ENCODE measurements around the gene NDN.
A peak's percentile ranks its signal among the peaks of the same experiment; 100 is the strongest.

The NDN gene

GRCh38 chr15:23647421-23648370, 39.4 kb downstream of the NDN start, which contains the start of gene MAGEL2:
MAGEL2 (minus strand) TSS chr15:23647867; CDS start chr15:23647742, 125 bp downstream.
- H3K36me3 Mint-ChIP-seq: no peaks in the 10 kb centered on the region
- H3K4me3 Mint-ChIP-seq: no peak within 1 kb of the TSS
- no peak for DNase-seq
- CTCF ChIA-PET: no interaction called here
- no peaks in the 10 kb centered on the region for H3K9me3 Mint-ChIP-seq
- no peak within 1 kb of the TSS for H3K27ac Mint-ChIP-seq
- peaks cover 21% of the 10 kb centered on the region for H3K27me3 Mint-ChIP-seq
- no peaks in the 10 kb centered on the region for H3K4me1 Mint-ChIP-seq

- DNase-seq: no peak
- H3K4me3 Mint-ChIP-seq: no peak overlapping the region
- no peaks in the 10 kb centered on the region for H3K36me3 Mint-ChIP-seq
- no peak overlapping the region for H3K27ac Mint-ChIP-seq
- H3K9me3 Mint-ChIP-seq: no peaks in the 10 kb centered on the region
- CTCF ChIA-PET: no interaction called here
- no peaks in the 10 kb centered on the region for H3K4me1 Mint-ChIP-seq
- peaks cover 21% of the 10 kb centered on the region for H3K27me3 Mint-ChIP-seq
These were observed 40.2 kb downstream of the NDN start for GRCh38 chr15:23647001-23647295.

DNA sequence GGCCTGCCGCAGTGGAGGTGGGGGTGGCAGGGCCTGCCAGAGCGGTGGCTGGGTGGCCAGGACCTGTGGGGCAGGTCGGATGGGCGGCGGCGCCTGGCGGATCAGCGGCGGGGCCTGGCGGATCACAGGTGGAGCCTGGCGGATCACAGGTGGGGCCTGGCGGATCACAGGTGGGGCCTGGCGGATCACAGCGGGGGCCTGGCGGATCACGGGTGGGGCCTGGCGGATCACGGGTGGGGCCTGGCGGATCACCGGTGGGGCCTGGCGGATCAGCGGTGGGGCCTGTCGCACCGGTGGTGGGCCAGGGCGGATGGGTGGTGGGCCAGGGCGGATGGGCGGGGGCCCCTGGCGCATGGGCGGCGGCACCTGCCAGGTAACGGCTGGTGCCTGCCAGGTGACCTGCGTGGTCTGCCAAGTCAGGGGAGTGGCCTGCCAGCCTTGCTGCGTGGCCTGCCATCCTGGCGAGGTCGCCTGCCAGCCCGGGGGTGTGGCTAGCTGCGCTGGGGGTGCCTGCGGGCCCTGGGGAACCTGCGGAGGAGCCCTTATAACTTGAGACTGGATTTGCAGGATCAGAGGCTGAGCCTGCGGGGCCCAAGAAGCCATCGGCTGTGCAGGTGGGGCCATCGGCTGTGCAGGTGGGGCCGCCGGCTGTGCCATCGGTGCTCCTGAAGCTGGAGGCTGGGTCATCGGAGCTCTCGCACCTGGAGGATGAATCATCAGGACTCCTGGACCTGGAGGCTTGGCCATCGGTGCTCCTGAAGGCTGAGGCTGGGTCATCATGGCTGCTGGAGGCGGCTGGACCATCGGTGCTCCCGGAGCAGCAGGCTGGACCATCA, 40.7 kb downstream of the NDN start:
- Mint-ChIP-seq H3K4me3 (no peak overlapping the region), H3K27ac (no peak overlapping the region), H3K4me1 (no peaks in the 10 kb centered on the region), H3K36me3 (no peaks in the 10 kb centered on the region), H3K9me3 (no peaks in the 10 kb centered on the region), H3K27me3 (peaks cover 21% of the 10 kb centered on the region)
- DNase-seq: no peak
- CTCF ChIA-PET: no interaction called here

GRCh38 chr15:23645371-23646164, 41.5 kb downstream of the NDN start:
- CTCF ChIA-PET: no interaction called here
- H3K9me3 Mint-ChIP-seq: no peaks in the 10 kb centered on the region
- H3K4me3 Mint-ChIP-seq: no peak overlapping the region
- H3K27ac Mint-ChIP-seq: no peak overlapping the region
- no peaks in the 10 kb centered on the region for H3K36me3 Mint-ChIP-seq
- H3K4me1 Mint-ChIP-seq: no peaks in the 10 kb centered on the region
- H3K27me3 Mint-ChIP-seq: peaks cover 21% of the 10 kb centered on the region
- DNase-seq: no peak

- Mint-ChIP-seq H3K36me3 (no peaks in the 10 kb centered on the region), H3K27ac (no peak overlapping the region), H3K27me3 (peaks cover 21% of the 10 kb centered on the region), H3K9me3 (no peaks in the 10 kb centered on the region), H3K4me3 (no peak overlapping the region), H3K4me1 (no peaks in the 10 kb centered on the region)
- CTCF ChIA-PET: no interaction called here
- no peak for DNase-seq
These were observed 42.3 kb downstream of the NDN start for GRCh38 chr15:23644829-23645228.

- no peaks in the 10 kb centered on the region for H3K4me1 Mint-ChIP-seq
- H3K27ac Mint-ChIP-seq: no peak overlapping the region
- no peaks in the 10 kb centered on the region for H3K36me3 Mint-ChIP-seq
- H3K4me3 Mint-ChIP-seq: no peak overlapping the region
- peak; percentile 57 for DNase-seq
- CTCF ChIA-PET: interaction anchor here (0.7 to 2.3 kb wide), 3 partner anchors 14 to 250 kb away, joined by 3 to 7 read pairs (median 3); no protein-coding TSS in a partner anchor
- H3K9me3 Mint-ChIP-seq: no peaks in the 10 kb centered on the region
- peaks cover 11% of the 10 kb centered on the region for H3K27me3 Mint-ChIP-seq
These were observed 44.6 kb downstream of the NDN start for GRCh38 chr15:23642413-23643044.

Measured in activated naive CD4-positive, alpha-beta T cell treated with anti-CD3 and anti-CD28 coated beads, Interleukin-2, amount 10 ng/mL, durations not matched to agents 7 days and 5 days (primary cell).